ENCODE measurements around the gene CCL4L2. TPM values are rescaled to one million over a fixed set of nuclear protein-coding genes. Genes with fewer than 3 reads are reported as not detected.
"Not testable (repeated sequence)": the region's sequence is repeated elsewhere in the genome, so short reads cannot be mapped to it uniquely, and the experiment has no call there.

Gene CCL4L2
- polyA plus RNA-seq, 5 donors: 1.3 to 6.5 (median 2.8) TPM

GRCh38 chr17:36220737-36221580, 10.1 kb downstream of the CCL4L2 start:
- not testable (repeated sequence) for DNase-seq

DNA sequence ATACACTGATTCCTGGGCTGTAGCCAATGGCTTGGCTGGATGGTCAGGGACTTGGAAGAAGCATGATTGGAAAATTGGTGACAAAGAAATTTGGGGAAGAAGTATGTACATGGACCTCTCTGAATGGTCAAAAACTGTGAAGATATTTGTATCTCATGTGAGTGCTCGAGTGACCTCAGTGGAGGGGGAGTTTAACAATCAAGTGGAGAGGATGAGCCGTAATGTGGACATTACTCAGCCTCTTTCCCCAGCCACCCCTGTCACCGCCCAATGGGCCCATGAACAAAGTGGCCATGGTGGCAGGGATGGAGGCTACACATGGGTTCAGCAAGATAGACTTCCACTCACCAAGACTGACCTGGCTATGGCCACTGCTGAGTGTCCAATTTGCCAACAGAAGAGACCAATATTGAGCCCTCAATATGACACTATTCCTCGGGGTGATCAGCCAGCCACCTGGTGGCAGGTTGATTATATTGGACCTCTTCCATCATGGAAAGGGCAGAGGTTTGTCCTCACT, 10.8 kb downstream of the CCL4L2 start:
- DNase-seq: not testable (repeated sequence)

- not testable (repeated sequence) for DNase-seq
Measured at GRCh38 chr17:36222967-36223366, 12.1 kb downstream of the CCL4L2 start.

GRCh38 chr17:36229644-36230043, 18.8 kb downstream of the CCL4L2 start:
- DNase-seq: not testable (repeated sequence)

DNA sequence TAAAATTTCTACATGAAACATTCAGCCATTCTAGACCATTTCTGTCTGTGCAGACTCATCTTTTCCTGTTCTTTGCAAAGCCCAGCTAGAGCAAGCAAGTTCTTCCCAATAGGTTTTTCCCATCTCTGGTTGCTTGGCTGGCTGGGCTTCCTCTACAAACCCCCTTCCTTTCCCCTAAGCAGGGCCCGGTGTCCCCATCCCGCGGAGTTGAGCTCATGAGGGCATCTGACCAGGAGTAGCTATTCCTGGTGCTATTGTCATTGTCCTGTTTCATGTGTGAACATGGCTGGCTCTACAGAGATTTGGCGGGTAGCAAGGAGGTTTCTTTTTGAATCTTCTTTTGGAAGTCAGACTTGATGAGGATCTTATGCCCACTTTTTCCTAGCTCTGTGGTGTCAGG, 31.2 kb downstream of the CCL4L2 start:
- DNase-seq: not testable (repeated sequence)

Other genes with a start within 250 kb of the CCL4L2 start
- gene CCL16, start 229.6 kb upstream of the CCL4L2 start, polyA plus RNA-seq (ENCODE audit: insufficient read depth in 1 of 5, insufficient read length in 5 of 5, low replicate concordance in 1 of 5): 1 to 10 TPM in 1 of 5 donors, under 1 TPM in 4; 0.49 to 1.0 (median 0.84) TPM
- 100 to 1,000 TPM in 2 of 5 donors, 10 to 100 TPM in 3; 70.5 to 119 (median 83.9) TPM for gene CCL14, start 224.3 kb upstream of the CCL4L2 start, polyA plus RNA-seq (ENCODE audit: insufficient read depth in 1 of 5, insufficient read length in 5 of 5, low replicate concordance in 1 of 5)
- gene CCL15, start 209.5 kb upstream of the CCL4L2 start, polyA plus RNA-seq (ENCODE audit: insufficient read depth in 1 of 5, insufficient read length in 5 of 5, low replicate concordance in 1 of 5): under 1 TPM; 0.11 to 0.41 (median 0.25) TPM
- gene CCL23, start 193.1 kb upstream of the CCL4L2 start, polyA plus RNA-seq (ENCODE audit: insufficient read depth in 1 of 5, insufficient read length in 5 of 5, low replicate concordance in 1 of 5): under 1 TPM in 3 of 5 donors, not detected in 2; 0.48 to 0.65 (median 0.65) TPM
- under 1 TPM in 2 of 5 donors, not detected in 3; 0.22 to 0.25 TPM for gene CCL18, start 146.8 kb upstream of the CCL4L2 start, polyA plus RNA-seq (ENCODE audit: insufficient read depth in 1 of 5, insufficient read length in 5 of 5, low replicate concordance in 1 of 5)
- 10 to 100 TPM in 2 of 5 donors, 1 to 10 TPM in 3; 2.4 to 12.1 (median 7.9) TPM for gene CCL3, start 120.9 kb upstream of the CCL4L2 start, polyA plus RNA-seq (ENCODE audit: insufficient read depth in 1 of 5, insufficient read length in 5 of 5, low replicate concordance in 1 of 5)
- gene CCL4, start 107.2 kb upstream of the CCL4L2 start, polyA plus RNA-seq (ENCODE audit: insufficient read depth in 1 of 5, insufficient read length in 5 of 5, low replicate concordance in 1 of 5): 1 to 10 TPM; 1.5 to 9.7 (median 6.0) TPM
- gene TBC1D3B, start 34.4 kb upstream of the CCL4L2 start, polyA plus RNA-seq (ENCODE audit: insufficient read depth in 1 of 5, insufficient read length in 5 of 5, low replicate concordance in 1 of 5): 10 to 100 TPM; 11.0 to 23.4 (median 17.4) TPM
- gene CCL3L1, start 14.3 kb upstream of the CCL4L2 start, polyA plus RNA-seq (ENCODE audit: insufficient read depth in 1 of 5, insufficient read length in 5 of 5, low replicate concordance in 1 of 5): 1 to 10 TPM in 3 of 5 donors, under 1 TPM in 2; 0.37 to 3.5 (median 1.5) TPM
- under 1 TPM in 3 of 5 donors, not detected in 2; 0.30 to 0.68 (median 0.51) TPM for gene TBC1D3I, start 53.5 kb downstream of the CCL4L2 start, polyA plus RNA-seq (ENCODE audit: insufficient read depth in 1 of 5, insufficient read length in 5 of 5, low replicate concordance in 1 of 5)
- not detected for gene TBC1D3G, start 112.8 kb downstream of the CCL4L2 start, polyA plus RNA-seq (ENCODE audit: insufficient read depth in 1 of 5, insufficient read length in 5 of 5, low replicate concordance in 1 of 5)
- not detected for gene TBC1D3H, start 177.4 kb downstream of the CCL4L2 start, polyA plus RNA-seq (ENCODE audit: insufficient read depth in 1 of 5, insufficient read length in 5 of 5, low replicate concordance in 1 of 5)